ENCODE results near the gene TAF5L. TPM values are rescaled to one million over a fixed set of nuclear protein-coding genes. Genes with fewer than 3 reads are reported as not detected.

TAF5L gene
- total and polyA plus RNA-seq, 2 experiments from 2014 or later = 2.6 to 13.2 TPM

GRCh38 chr1:229671310-229671709, 45.4 kb upstream of the TAF5L start:
- H3K4me1 ChIP-seq (ENCODE audit: insufficient read depth) = no peaks in the 10 kb centered on the region
- DNase-seq = no peak
- no peak for TF ChIP-seq EZH2phosphoT487 (IDR thresholded peaks at IDR 0.05; ENCODE audit: insufficient read depth, low read depth)
- no peak for TF ChIP-seq EZH2 (IDR thresholded peaks at IDR 0.05; ENCODE audit: insufficient read depth, poor library complexity, severe bottlenecking)
- in situ Hi-C loops (cut with MboI) = loop anchor here (25.0 kb wide), 1 partner anchor 641 kb away; no protein-coding TSS in a partner anchor
- H3K4me2 ChIP-seq (ENCODE audit: unreplicated experiment) = no peak overlapping the region
- 81 to 82% methylated on average over 5 of the region's 5 CpGs for WGBS, 2 experiments (ENCODE audit: low coverage in 1 of 2, low lambda C conversion rate in 2 of 2, missing lambda C conversion rate in 2 of 2)
- no peaks in the 10 kb centered on the region for H3K27me3 ChIP-seq (replicated peaks; ENCODE audit: insufficient read depth)
- H2AFZ ChIP-seq = no peak overlapping the region
- no peaks in the 10 kb centered on the region for H3F3A ChIP-seq (ENCODE audit: insufficient read depth)
- no peak overlapping the region for H3K27ac ChIP-seq
- no peak overlapping the region for H3K4me3 ChIP-seq
- H3K9ac ChIP-seq = no peak overlapping the region
- no peaks in the 10 kb centered on the region for H4K20me1 ChIP-seq (ENCODE audit: insufficient read depth)
- H3K36me3 ChIP-seq (ENCODE audit: low read depth) = no peaks in the 10 kb centered on the region
- H3K79me2 ChIP-seq (ENCODE audit: insufficient read depth) = no peaks in the 10 kb centered on the region
- H3K9me3 ChIP-seq (ENCODE audit: low read depth) = no peaks in the 10 kb centered on the region
- no peaks in the 10 kb centered on the region for H3K9me2 ChIP-seq (ENCODE audit: insufficient read depth)

- Histone ChIP-seq H3K4me2 (ENCODE audit: unreplicated experiment) (no peak overlapping the region), H3K79me2 (ENCODE audit: insufficient read depth) (no peaks in the 10 kb centered on the region), H3K9ac (no peak overlapping the region), H3K4me3 (no peak overlapping the region), H3K36me3 (ENCODE audit: low read depth) (no peaks in the 10 kb centered on the region), H3K9me2 (ENCODE audit: insufficient read depth) (no peaks in the 10 kb centered on the region), H3K27me3 (replicated peaks; ENCODE audit: insufficient read depth) (no peaks in the 10 kb centered on the region), H2AFZ (no peak overlapping the region), H3K4me1 (ENCODE audit: insufficient read depth) (no peaks in the 10 kb centered on the region), H3F3A (ENCODE audit: insufficient read depth) (no peaks in the 10 kb centered on the region), H3K27ac (no peak overlapping the region), H4K20me1 (ENCODE audit: insufficient read depth) (no peaks in the 10 kb centered on the region), H3K9me3 (ENCODE audit: low read depth) (no peaks in the 10 kb centered on the region)
- no peak for DNase-seq
- TF ChIP-seq EZH2 (IDR thresholded peaks at IDR 0.05; ENCODE audit: insufficient read depth, poor library complexity, severe bottlenecking) = no peak
- TF ChIP-seq EZH2phosphoT487 (IDR thresholded peaks at IDR 0.05; ENCODE audit: insufficient read depth, low read depth) = no peak
- in situ Hi-C loops (cut with MboI) = loop anchor here (25.0 kb wide), 1 partner anchor 643 kb away; no protein-coding TSS in a partner anchor
- 94 to 96% methylated on average over 4 of the region's 4 CpGs for WGBS, 2 experiments (ENCODE audit: low coverage in 1 of 2, low lambda C conversion rate in 2 of 2, missing lambda C conversion rate in 2 of 2)
These were observed 43.4 kb upstream of the TAF5L start for GRCh38 chr1:229669333-229669732.

GRCh38 chr1:229666585-229666984, 40.7 kb upstream of the TAF5L start:
- Histone ChIP-seq H3K27ac (no peak overlapping the region), H3K9me2 (ENCODE audit: insufficient read depth) (no peaks in the 10 kb centered on the region), H3K4me3 (no peak overlapping the region), H3K4me1 (ENCODE audit: insufficient read depth) (no peaks in the 10 kb centered on the region), H2AFZ (no peak overlapping the region), H3K27me3 (replicated peaks; ENCODE audit: insufficient read depth) (no peaks in the 10 kb centered on the region), H4K20me1 (ENCODE audit: insufficient read depth) (no peaks in the 10 kb centered on the region), H3K79me2 (ENCODE audit: insufficient read depth) (no peaks in the 10 kb centered on the region), H3F3A (ENCODE audit: insufficient read depth) (no peaks in the 10 kb centered on the region), H3K9me3 (ENCODE audit: low read depth) (no peaks in the 10 kb centered on the region), H3K4me2 (ENCODE audit: unreplicated experiment) (no peak overlapping the region), H3K9ac (no peak overlapping the region), H3K36me3 (ENCODE audit: low read depth) (no peaks in the 10 kb centered on the region)
- no peak for DNase-seq
- TF ChIP-seq EZH2 (IDR thresholded peaks at IDR 0.05; ENCODE audit: insufficient read depth, poor library complexity, severe bottlenecking) = no peak
- no peak for TF ChIP-seq EZH2phosphoT487 (IDR thresholded peaks at IDR 0.05; ENCODE audit: insufficient read depth, low read depth)
- WGBS, 2 experiments (ENCODE audit: low coverage in 1 of 2, low lambda C conversion rate in 2 of 2, missing lambda C conversion rate in 2 of 2) = 76 to 80% methylated on average over 4 of the region's 4 CpGs
- in situ Hi-C loops (cut with MboI) = loop anchor here (25.0 kb wide), 1 partner anchor 646 kb away; no protein-coding TSS in a partner anchor

- TF ChIP-seq EZH2phosphoT487 (IDR thresholded peaks at IDR 0.05; ENCODE audit: insufficient read depth, low read depth) (no peak), EZH2 (IDR thresholded peaks at IDR 0.05; ENCODE audit: insufficient read depth, poor library complexity, severe bottlenecking) (no peak)
- Histone ChIP-seq H3K4me3 (no peak overlapping the region), H3K27me3 (replicated peaks; ENCODE audit: insufficient read depth) (no peaks in the 10 kb centered on the region), H3K9me3 (ENCODE audit: low read depth) (no peaks in the 10 kb centered on the region), H3K27ac (no peak overlapping the region), H3F3A (ENCODE audit: insufficient read depth) (no peaks in the 10 kb centered on the region), H3K36me3 (ENCODE audit: low read depth) (no peaks in the 10 kb centered on the region), H4K20me1 (ENCODE audit: insufficient read depth) (no peaks in the 10 kb centered on the region), H3K4me2 (ENCODE audit: unreplicated experiment) (no peak overlapping the region), H3K4me1 (ENCODE audit: insufficient read depth) (no peaks in the 10 kb centered on the region), H2AFZ (no peak overlapping the region), H3K9ac (no peak overlapping the region), H3K79me2 (ENCODE audit: insufficient read depth) (no peaks in the 10 kb centered on the region), H3K9me2 (ENCODE audit: insufficient read depth) (no peaks in the 10 kb centered on the region)
- 61 to 69% methylated on average over 7 of the region's 7 CpGs for WGBS, 2 experiments (ENCODE audit: low coverage in 1 of 2, low lambda C conversion rate in 2 of 2, missing lambda C conversion rate in 2 of 2)
- in situ Hi-C loops (cut with MboI) = loop anchor here (25.0 kb wide), 1 partner anchor 646 kb away; no protein-coding TSS in a partner anchor
- DNase-seq = peak; percentile 33
These were observed 40.1 kb upstream of the TAF5L start for GRCh38 chr1:229665912-229666558.
